ENCODE data around the gene FGF22. TPM values are rescaled to one million over a fixed set of nuclear protein-coding genes. Genes with fewer than 3 reads are reported as not detected.

The FGF22 gene
- total and polyA plus RNA-seq, 2 of the 13 experiments (the other 11 are each of a cell fraction or from before 2014, with no cell fraction given) = 0.24 TPM; not detected in 1

GRCh38 chr19:661427-662196 is 21.9 kb downstream of the FGF22 start (continued):
- TF ChIP-seq TCF7 (IDR thresholded peaks at IDR 0.05; ENCODE audit: low read depth) = no peak
- TF ChIP-seq HES4 (CRISPR knock-in tag; IDR thresholded peaks at IDR 0.05; ENCODE audit: borderline replicate concordance) = 0 out of 2 replicates have a peak, but pooled peaks have one; percentile 9
- TF ChIP-seq FOXC1 (CRISPR knock-in tag; IDR thresholded peaks at IDR 0.05; ENCODE audit: borderline replicate concordance) = no peak; the same call in 1 of the 2 replicates
- TF ChIP-seq ZBTB33 (CRISPR knock-in tag; IDR thresholded peaks at IDR 0.05) = no peak
- TF ChIP-seq ADNP (CRISPR knock-in tag; IDR thresholded peaks at IDR 0.05) = no peak
- no peak; the same call in 1 of the 2 replicates for TF ChIP-seq ZNF574 (CRISPR knock-in tag; IDR thresholded peaks at IDR 0.05)
- TF ChIP-seq GTF3A (CRISPR knock-in tag; conservative IDR thresholded peaks at IDR 0.05) = no peak
- no peak for TF ChIP-seq SKIL (CRISPR knock-in tag; IDR thresholded peaks at IDR 0.05; ENCODE audit: borderline replicate concordance)
- TF ChIP-seq SNAPC2 (CRISPR knock-in tag; IDR thresholded peaks at IDR 0.05) = no peak
- no peak for TF ChIP-seq ZNF232 (CRISPR knock-in tag; IDR thresholded peaks at IDR 0.05; ENCODE audit: borderline replicate concordance)
- TF ChIP-seq ZNF121 (CRISPR knock-in tag; IDR thresholded peaks at IDR 0.05) = no peak; the same call in 1 of the 2 replicates
- TF ChIP-seq ZNF296 (CRISPR knock-in tag; conservative IDR thresholded peaks at IDR 0.05) = no peak
- TF ChIP-seq CENPX (CRISPR knock-in tag; IDR thresholded peaks at IDR 0.05) = no peak
